CD4-positive, alpha-beta T cell treated with Interleukin-17A for 4 hours (primary cell): ENCODE measurements around the gene BLOC1S2.
"Not testable (repeated sequence)": the region's sequence is repeated elsewhere in the genome, so short reads cannot be mapped to it uniquely, and the experiment has no call there.

Source experiments
- DNase-seq: peaks from one replicate; pipeline ENCODE4 v3.0.0-alpha.2; 2020; ENCODE audit warnings: mixed read lengths

The BLOC1S2 gene

GRCh38 chr10:100289641-100290040, 3.2 kb upstream of the BLOC1S2 start:
- DNase-seq, result no peak

GRCh38 chr10:100288196-100288595, 1.7 kb upstream of the BLOC1S2 start:
- DNase-seq, result no peak

- no peak for DNase-seq
Measured at GRCh38 chr10:100287756-100288155, 1.3 kb upstream of the BLOC1S2 start.

GRCh38 chr10:100285326-100285725, 1.2 kb downstream of the BLOC1S2 start:
- not testable (repeated sequence) for DNase-seq

- no peak for DNase-seq
Measured at GRCh38 chr10:100282907-100283306, 3.6 kb downstream of the BLOC1S2 start.

GRCh38 chr10:100276971-100277370, 9.5 kb downstream of the BLOC1S2 start:
- not testable (repeated sequence) for DNase-seq

GRCh38 chr10:100267239-100268104, 19.0 kb downstream of the BLOC1S2 start, which contains the start of gene CWF19L1:
CWF19L1 (minus strand) TSS chr10:100267638; CDS start chr10:100267593, 45 bp downstream.
- DNase-seq, result peak; percentile 80

GRCh38 chr10:100265821-100266485, 20.5 kb downstream of the BLOC1S2 start:
- no peak for DNase-seq

GRCh38 chr10:100254191-100254590, 32.3 kb downstream of the BLOC1S2 start:
- no peak for DNase-seq

- DNase-seq, result no peak
Measured at GRCh38 chr10:100253041-100253440, 33.4 kb downstream of the BLOC1S2 start.

- no peak for DNase-seq
Measured at GRCh38 chr10:100248820-100249219, 37.7 kb downstream of the BLOC1S2 start.

GRCh38 chr10:100245484-100246220, 40.8 kb downstream of the BLOC1S2 start:
- DNase-seq, result no peak

- no peak for DNase-seq
Measured at GRCh38 chr10:100239851-100240250, 46.6 kb downstream of the BLOC1S2 start.

- no peak for DNase-seq
Measured at GRCh38 chr10:100238429-100238828, 48.1 kb downstream of the BLOC1S2 start.

- no peak for DNase-seq
Measured at GRCh38 chr10:100232101-100232500, 54.4 kb downstream of the BLOC1S2 start.

- DNase-seq, result no peak
Measured at GRCh38 chr10:100229819-100230422, 56.6 kb downstream of the BLOC1S2 start.

- DNase-seq, result no peak
Measured at GRCh38 chr10:100223879-100224278, 62.6 kb downstream of the BLOC1S2 start.
